Right lobe of liver (tissue), 6 donors: Measurements from ENCODE around the gene ACRBP. TPM values are rescaled to one million over a fixed set of nuclear protein-coding genes. Genes with fewer than 3 reads are reported as not detected.

Source experiments
- ATAC-seq, 4 donors: fragments of 200-7000 bp; cut with Tn5 transposase; one replicate each; pipeline ENCODE4 v1.9.1; 2020; ENCODE audit warnings: mild to moderate bottlenecking in 4 of 4, moderate library complexity in 4 of 4
- DNase-seq, 3 donors: peaks; one replicate each; pipeline ENCODE4 v3.0.0-alpha.2; 2020
- H3K27ac ChIP-seq, 3 donors: fragments of 200-600 bp; one replicate each; pipeline ENCODE4 v1.8.0; 2022
- H3K27me3 ChIP-seq, 2 donors: fragments of 200-600 bp; one replicate each; pipeline ENCODE4 v1.8.0; 2022
- H3K36me3 ChIP-seq, 4 donors: fragments of 200-600 bp; sonication (generic) in 1 of 4; one replicate each; pipeline versions ENCODE4 v1.5.1 to v1.8.0; 2017 to 2022; ENCODE audit warnings: control low read depth in 1 of 4
- H3K4me1 ChIP-seq, 4 donors: fragments of 200-600 bp; sonication (generic) in 1 of 4; one replicate each; pipeline versions ENCODE4 v1.5.1 to v1.8.0; 2017 to 2022; ENCODE audit warnings: control low read depth in 1 of 4
- H3K4me3 ChIP-seq, 3 donors: fragments of 200-600 bp; one replicate each; pipeline ENCODE4 v1.8.0; 2022
- H3K9me3 ChIP-seq, 4 donors: fragments of 200-600 bp; sonication (generic) in 1 of 4; one replicate each; pipeline versions ENCODE4 v1.5.1 to v1.8.0; 2017 to 2022; ENCODE audit warnings: control low read depth in 1 of 4
- CTCF ChIP-seq, 4 donors: fragments of 200-600 bp in 3 of 4; fragments of 450-650 bp in 1 of 4; IDR thresholded peaks; one replicate each; pipeline versions ENCODE4 v1.5.1 to v1.8.0; 2016 to 2022; ENCODE audit warnings: antibody characterized with exemption in 4 of 4, mild to moderate bottlenecking in 2 of 4
- POLR2A ChIP-seq: fragments of 450-650 bp; IDR thresholded peaks from one replicate; pipeline ENCODE4 v1.6.1; 2017; ENCODE audit warnings: antibody characterized with exemption, mild to moderate bottlenecking
- WGBS: methylation state at CpG from one replicate; pipeline ENCODE4 v1.1.6; 2018; ENCODE audit warnings: low coverage, low lambda C conversion rate; ENCODE audit not compliant: insufficient coverage; ENCODE audit errors: missing lambda C conversion rate; 5-methylcytosine and 5-hydroxymethylcytosine counted together
- intact Hi-C, 2 donors: fragments of 100-400 bp; cut with DNase I; formaldehyde crosslinking; loops; one replicate each; pipeline versions ENCODE4 v1.11.2 to v1.14.1; 2022
- total RNA-seq, 6 experiments: library from RNA; depleted of rRNA in 2 of 6; stranded (reverse); fragments of >200 nt in 2 of 6; fragmentation: NEBNext Ultra II Directional in 3 of 6; extraction: Animal tissue kit (Norgen Biotek cat#: 25700) in 3 of 6; gene quantifications; one replicate each; pipeline versions ENCODE4 v1.1.0 to v1.2.4, GENCODE V29; 2016 to 2023
- donor health status: DM: no; HTN: yes; CAD: no.
- donor health status: DM: no; HTN: no; CAD: no.
- donor health status: DM: no; HTN: no; CAD: no.
- donor health status: DM: no; HTN: yes; CAD: no.
- donor health status: DM: no; HTN: yes; CAD: no.

Gene ACRBP
- total RNA-seq, 6 experiments from 2014 or later = 0.95 to 3.3 (median 1.7) TPM; not detected in 1

GRCh38 chr12:6592087-6592486 lies 55.1 kb downstream of the ACRBP start:
- Histone ChIP-seq H3K36me3 (peaks cover 4 to 100% (median 58%) of the 10 kb centered on the region in 4 donors), H3K9me3 (no peaks in the 10 kb centered on the region), H3K27ac (no peak overlapping the region), H3K27me3 (no peaks in the 10 kb centered on the region), H3K4me1 (no peaks in the 10 kb centered on the region), H3K4me3 (no peak overlapping the region)
- 79% methylated on average over 6 of the region's 8 CpGs for WGBS
- no peak for ATAC-seq
- DNase-seq = no peak
- TF ChIP-seq POLR2A (no peak), CTCF (IDR thresholded peaks at IDR 0.05) (no peak)
- intact Hi-C loops = no loop called here

Other genes with a start within 250 kb of the ACRBP start
- gene CD27, start 202.5 kb downstream of the ACRBP start, total RNA-seq = 1 to 10 TPM in 1 of 6 experiments, under 1 TPM in 4, not detected in 1; 0.33 to 1.2 (median 0.68) TPM
- 10 to 100 TPM; 13.8 to 29.3 (median 21.4) TPM for gene TAPBPL, start 195.4 kb downstream of the ACRBP start, total RNA-seq
- gene VAMP1, start 176.8 kb downstream of the ACRBP start, total RNA-seq = 1 to 10 TPM; 3.5 to 6.5 (median 6.0) TPM
- gene MRPL51, start 154.2 kb downstream of the ACRBP start, total RNA-seq = 100 to 1,000 TPM in 1 of 6 experiments, 10 to 100 TPM in 5; 38.2 to 104 (median 80.2) TPM
- gene NCAPD2, start 153.3 kb downstream of the ACRBP start, total RNA-seq = 10 to 100 TPM in 2 of 6 experiments, 1 to 10 TPM in 4; 6.2 to 40.9 (median 8.4) TPM
- 1,000 to 10,000 TPM in 4 of 6 experiments, 100 to 1,000 TPM in 2; 788 to 3,247 (median 1,580) TPM for gene GAPDH, start 112.9 kb downstream of the ACRBP start, total RNA-seq
- gene IFFO1, start 91.4 kb downstream of the ACRBP start, total RNA-seq = 1 to 10 TPM; 5.5 to 9.3 (median 7.4) TPM
- gene NOP2, start 79.1 kb downstream of the ACRBP start, total RNA-seq = 10 to 100 TPM; 12.6 to 20.1 (median 18.5) TPM
- gene CHD4, start 40.1 kb downstream of the ACRBP start, total RNA-seq = 100 to 1,000 TPM in 1 of 6 experiments, 10 to 100 TPM in 5; 66.7 to 102 (median 82.3) TPM
- 1 to 10 TPM in 1 of 6 experiments, under 1 TPM in 5; 0.31 to 1.5 (median 0.78) TPM for gene LPAR5, start 11.5 kb downstream of the ACRBP start, total RNA-seq
- 10 to 100 TPM; 10.6 to 20.0 (median 17.0) TPM for gene ING4, start 15.7 kb upstream of the ACRBP start, total RNA-seq
- 10 to 100 TPM; 11.9 to 22.3 (median 18.3) TPM for gene ZNF384, start 41.9 kb upstream of the ACRBP start, total RNA-seq
- gene PIANP, start 53.4 kb upstream of the ACRBP start, total RNA-seq = not detected
- 10 to 100 TPM; 26.7 to 49.5 (median 30.6) TPM for gene COPS7A, start 76.6 kb upstream of the ACRBP start, total RNA-seq
- 100 to 1,000 TPM; 104 to 185 (median 134) TPM for gene MLF2, start 105.7 kb upstream of the ACRBP start, total RNA-seq
- gene PTMS, start 118.9 kb upstream of the ACRBP start, total RNA-seq = 100 to 1,000 TPM; 113 to 484 (median 404) TPM
- 1 to 10 TPM in 4 of 6 experiments, under 1 TPM in 2; 0.18 to 2.3 (median 1.4) TPM for gene LAG3, start 125.1 kb upstream of the ACRBP start, total RNA-seq
- 10 to 100 TPM; 10.0 to 41.6 (median 28.1) TPM for gene CD4, start 142.1 kb upstream of the ACRBP start, total RNA-seq
- gene GPR162, start 174.4 kb upstream of the ACRBP start, total RNA-seq = 1 to 10 TPM in 4 of 6 experiments, under 1 TPM in 2; 0.37 to 3.1 (median 2.1) TPM
- 1 to 10 TPM in 5 of 6 experiments, under 1 TPM in 1; 0.98 to 2.1 (median 1.5) TPM for gene P3H3, start 181.0 kb upstream of the ACRBP start, total RNA-seq
- under 1 TPM in 4 of 6 experiments, not detected in 2; 0.17 to 0.51 (median 0.43) TPM for gene GNB3, start 193.5 kb upstream of the ACRBP start, total RNA-seq
- gene CDCA3, start 203.9 kb upstream of the ACRBP start, total RNA-seq = 1 to 10 TPM in 4 of 6 experiments, under 1 TPM in 2; 0.62 to 1.7 (median 1.3) TPM
- gene USP5, start 204.7 kb upstream of the ACRBP start, total RNA-seq = 10 to 100 TPM; 38.2 to 59.5 (median 42.6) TPM
- gene TPI1, start 220.1 kb upstream of the ACRBP start, total RNA-seq = 100 to 1,000 TPM; 265 to 400 (median 331) TPM
- gene SPSB2, start 225.9 kb upstream of the ACRBP start, total RNA-seq = 1 to 10 TPM; 1.7 to 5.3 (median 3.6) TPM